COR-L47 (cell line): ENCODE data around the gene NFATC2.

Experiments used
- DNase-seq: peaks from one replicate; lab custom pipeline; 2025; lab: John Stamatoyannopoulos, UW

Gene NFATC2

DNA sequence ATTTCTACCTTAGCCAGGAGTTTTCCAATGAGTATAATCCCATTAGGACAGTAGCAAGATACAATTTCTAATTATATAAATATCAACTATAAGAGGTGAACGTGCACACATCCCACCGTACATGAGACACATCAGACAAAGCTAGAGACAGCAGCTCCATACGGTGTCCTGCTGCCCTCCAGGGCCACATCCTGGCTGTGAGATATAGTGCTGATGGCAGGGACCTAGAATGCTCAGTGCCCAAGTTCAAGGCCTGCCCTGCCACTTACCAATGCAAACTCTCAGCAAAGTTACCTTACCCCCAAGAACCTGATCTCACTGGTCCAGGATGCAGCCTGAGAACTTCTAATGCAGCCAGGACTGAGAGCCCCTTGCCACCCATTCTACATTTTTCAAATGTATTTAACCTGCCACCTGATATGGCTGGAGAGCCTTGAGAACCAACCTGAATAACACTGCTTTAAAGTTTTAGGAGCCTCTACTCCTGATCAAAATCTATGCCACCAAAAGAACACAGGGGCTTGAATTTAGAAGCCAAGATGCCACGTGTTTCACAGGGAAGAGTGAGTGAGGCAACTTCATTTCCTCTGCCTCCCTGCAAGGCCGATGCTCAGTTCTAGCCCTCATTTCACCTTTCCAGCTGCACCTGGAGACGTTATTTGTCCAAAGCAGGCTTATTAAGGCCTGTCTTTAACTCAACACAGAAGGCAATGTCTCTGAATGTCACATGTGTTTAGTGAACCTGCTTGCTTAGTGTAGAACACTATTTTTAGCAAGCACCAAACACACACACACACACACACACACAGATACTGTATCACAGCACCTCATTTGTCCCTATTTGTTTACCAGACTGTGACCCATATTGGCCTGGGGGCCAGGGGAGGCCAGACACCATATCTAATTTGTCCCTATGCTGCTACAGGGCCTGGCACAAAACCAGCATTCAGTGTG lies 6.1 kb downstream of the NFATC2 start:
- DNase-seq, result peak; percentile 62

DNA sequence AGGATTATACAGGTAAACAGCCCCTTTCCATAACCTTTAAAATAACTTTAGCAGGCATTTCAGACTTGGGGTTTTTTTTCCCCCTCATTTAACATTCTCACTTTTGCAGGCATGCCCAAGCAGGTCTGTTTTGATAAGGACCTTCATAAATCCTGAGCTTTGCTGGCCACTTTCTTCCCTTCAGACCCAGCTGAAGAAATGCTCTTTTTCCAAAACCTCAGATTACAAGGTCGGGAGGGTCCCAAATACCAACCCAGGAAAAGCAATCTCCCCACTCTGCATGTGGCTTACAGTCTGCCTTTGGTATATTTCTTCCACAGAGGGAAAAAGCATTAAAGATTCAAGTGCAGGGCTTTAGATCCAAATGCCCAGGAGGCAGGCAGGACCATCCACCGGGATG lies 6.8 kb downstream of the NFATC2 start:
- DNase-seq, result no peak

DNA sequence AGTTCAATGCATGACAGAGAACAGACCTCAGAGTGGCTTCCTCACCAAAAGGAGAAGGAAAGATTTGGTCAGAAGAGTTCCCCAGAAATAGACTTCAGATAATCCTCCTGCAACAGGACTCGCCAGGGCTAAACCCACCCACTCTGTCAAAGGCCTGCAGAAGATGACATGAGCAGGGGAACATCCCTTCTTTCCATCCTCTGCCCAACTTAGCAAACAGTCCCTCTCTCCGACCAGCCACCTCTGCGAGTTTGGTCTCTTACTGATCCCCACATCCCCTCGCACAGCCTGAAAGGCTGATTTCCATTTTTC lies 7.5 kb downstream of the NFATC2 start:
- DNase-seq, result no peak

DNA sequence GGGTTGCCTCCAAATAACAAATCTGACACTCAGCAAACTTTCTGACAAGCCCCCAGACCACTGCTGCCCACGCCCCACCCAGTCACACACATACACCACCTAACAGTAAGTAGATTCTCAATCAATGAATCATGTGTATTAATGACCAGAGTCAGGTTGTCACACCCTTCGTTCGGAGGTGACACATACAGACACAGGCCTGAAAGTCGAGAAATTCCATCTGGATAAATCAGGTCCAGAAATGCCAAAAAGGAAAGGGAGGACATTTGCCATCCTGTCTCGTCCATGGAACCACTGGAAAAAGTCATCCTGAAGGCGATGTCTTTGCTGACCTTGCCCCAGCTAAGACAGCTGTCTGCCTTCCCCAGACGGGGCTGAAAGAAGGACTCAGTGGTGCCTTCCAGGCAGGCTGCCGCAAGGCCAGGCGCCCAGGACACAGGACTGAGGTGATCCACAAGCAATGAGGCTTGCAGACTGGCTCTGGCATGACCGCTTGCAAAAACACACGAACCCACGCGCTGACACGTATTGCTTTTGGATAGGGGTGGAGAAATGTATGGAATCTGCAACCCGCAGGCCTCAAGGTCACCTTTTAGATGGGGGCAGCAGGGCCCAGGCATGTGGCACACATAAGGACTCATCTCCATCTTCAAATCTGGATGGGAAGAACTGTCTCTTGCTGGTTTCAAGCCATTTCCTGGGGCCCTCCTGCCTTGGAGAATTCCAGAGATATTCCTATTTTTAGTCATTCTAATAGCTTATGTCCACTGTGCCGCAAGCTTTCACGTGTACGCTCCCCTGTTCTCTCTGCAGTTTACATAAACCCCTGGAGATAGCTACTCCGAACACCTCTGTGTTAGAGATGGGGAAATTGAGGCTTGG lies 9.0 kb downstream of the NFATC2 start:
- no peak for DNase-seq

DNA sequence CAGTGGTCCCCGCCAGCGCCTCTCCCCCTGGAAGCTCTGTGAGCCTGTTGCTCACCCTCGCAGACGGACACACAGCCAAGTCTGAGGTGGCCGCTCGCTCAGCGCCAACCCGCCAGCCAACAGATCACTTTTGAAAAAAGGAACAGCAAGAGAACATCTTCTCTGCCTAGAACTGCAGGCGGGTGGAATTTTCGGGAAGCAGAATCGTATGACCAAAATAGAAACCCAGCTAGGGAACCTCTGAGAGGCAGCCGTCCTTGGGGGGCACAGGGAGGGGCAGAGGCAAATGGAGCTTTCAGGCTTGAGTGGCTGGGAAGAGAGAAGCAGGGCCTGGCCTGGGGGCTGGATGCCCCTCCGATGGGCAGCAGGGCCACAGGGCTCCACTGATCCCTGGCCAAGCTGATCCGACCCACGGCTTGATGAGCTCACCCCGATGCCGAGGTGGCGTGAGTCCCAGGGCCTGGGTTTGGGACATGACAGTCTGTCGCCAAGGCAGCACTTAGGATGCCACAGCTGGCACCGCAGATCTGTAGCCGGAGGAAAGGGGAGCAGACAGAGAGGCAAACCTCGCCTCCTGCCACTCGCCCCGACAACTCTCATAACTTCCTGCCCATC lies 9.8 kb downstream of the NFATC2 start:
- no peak for DNase-seq

DNA sequence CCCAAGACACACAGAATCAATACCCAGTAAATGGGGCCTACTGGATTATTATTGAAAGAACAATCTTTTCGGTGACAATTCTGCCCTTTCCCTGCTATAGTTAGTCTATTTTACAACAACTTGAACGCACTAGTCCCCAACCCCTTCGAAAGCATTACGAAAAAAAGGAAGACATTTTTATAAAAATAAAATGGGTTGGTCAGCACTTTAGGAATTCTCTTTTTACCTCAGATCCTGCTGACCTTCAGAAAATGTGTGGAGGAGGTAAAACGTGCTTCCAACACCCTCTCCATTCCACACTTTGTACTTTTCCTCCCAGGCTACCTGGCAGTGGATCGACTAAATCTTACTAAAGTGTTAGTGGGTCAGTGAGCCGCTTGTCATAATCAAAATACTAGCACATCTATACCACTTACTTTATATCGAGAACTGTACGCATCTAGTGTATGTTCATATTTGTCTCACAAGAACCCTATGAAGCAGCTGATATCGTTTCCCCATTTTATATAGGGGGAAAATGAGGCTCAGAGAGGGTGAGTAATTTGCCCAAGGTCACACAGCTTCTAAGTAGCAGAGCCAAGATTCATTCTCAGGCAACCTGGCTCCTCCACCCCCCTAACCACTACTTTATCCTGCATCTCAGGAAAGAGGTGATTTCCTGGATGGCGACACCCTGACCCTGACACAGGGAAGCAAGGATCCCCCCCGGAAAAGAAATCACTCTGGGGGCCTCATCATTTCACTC lies 10.6 kb downstream of the NFATC2 start:
- no peak for DNase-seq

DNA sequence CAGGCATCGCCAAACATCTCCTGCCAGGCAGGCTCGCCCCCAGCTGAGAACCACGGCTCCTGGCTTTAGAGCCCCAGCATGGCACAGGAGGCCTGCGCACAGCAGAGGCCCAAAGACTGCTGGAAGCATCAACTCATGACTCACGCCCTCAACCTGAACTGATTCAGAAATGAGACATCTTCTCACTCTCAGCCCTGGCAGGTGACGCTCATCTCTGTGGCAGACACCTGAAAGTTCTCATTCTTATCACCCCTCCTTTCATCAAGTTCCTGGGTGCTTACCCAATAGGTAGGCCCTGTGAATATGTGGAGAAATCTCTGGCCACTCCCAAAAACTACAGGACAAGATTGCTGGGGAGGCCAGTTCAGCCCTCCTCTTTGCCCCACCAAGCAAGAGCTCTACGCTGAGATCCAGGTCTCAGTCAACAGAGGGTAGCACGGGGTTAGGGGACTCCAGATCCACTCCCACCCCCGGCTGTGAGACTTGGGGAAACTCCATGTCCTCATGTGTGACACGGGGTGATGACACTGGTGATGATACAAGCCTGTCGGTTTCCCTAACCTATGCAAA lies 11.3 kb downstream of the NFATC2 start:
- peak; percentile 50 for DNase-seq

DNA sequence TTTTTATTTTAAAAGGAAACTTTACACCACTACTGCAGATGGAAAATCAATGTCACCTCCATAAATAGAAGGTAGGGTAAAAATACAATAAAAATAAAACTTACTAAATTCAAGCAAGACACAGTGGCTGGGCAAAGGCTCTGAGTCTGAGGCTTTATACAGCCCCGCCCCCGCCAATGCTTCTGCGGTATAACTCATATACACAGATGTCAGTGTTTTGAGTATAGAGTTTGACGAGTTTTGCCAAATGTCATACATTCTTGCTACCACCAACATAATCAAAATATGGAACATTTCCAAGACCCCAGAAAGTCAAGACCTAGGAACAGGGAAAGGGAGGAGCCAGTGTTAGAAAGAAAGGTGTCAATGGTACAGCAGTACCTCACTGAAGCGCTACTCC lies 12.8 kb downstream of the NFATC2 start:
- no peak for DNase-seq

DNA sequence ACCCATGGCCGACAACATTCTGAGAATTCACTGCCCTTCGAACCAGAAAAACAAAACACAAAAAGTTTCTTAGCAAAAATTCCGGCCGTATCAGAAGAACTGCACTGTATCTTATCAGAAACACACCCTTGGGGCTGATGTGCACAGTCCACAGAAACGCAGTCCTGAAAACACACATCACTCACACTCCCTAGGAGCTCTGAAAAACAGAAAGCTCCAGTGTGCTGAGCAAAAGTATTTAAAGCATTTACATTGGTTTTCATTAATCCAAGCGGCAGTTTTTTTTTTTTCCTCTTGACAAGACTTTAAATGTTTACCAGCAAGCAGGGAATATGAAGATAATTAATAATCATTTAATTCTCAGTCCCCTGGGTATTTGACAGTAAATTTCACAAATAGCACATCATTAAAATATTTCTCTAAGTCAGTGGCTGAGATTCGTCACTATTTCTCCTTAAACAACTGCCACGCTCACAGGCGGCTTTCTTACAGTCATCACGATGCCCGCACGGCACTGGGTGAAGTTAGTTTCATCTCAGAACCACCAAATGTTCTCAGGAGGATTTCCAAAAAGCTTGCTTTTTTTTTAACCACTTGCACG lies 13.3 kb downstream of the NFATC2 start:
- DNase-seq, result no peak

DNA sequence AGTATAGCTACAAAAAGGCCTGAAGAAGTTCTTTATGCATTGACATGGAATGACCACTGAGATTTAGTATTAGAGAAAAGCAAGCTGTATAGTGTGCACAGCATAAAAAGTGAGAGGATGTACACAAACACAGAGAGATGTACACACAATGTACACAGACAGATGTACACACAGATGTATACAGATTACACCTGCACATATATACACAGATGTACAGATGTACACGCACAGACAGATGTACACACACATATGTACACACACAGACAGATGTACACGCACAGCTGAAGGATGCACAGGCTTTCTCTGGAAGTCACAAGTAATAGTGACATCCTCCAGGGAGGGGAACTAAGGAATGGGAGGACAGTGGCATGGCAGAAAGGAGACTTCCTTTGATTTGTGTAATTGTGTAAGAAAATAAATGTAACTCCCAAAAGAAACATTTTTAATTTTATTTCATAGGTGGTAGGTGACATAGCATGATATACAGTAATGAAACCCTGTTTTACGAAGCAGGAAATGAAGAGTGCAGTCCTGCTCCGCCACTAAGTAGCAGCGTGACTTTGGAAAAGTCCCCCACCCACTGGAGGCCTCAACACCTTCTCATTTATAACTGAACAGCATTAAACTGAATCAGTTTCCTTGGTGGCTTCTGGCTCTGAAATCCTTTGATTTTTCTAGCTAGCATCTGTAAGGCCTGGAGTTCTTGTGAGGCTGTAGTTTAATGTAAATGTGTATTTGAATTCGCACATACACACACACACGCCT lies 14.1 kb downstream of the NFATC2 start:
- no peak for DNase-seq

DNA sequence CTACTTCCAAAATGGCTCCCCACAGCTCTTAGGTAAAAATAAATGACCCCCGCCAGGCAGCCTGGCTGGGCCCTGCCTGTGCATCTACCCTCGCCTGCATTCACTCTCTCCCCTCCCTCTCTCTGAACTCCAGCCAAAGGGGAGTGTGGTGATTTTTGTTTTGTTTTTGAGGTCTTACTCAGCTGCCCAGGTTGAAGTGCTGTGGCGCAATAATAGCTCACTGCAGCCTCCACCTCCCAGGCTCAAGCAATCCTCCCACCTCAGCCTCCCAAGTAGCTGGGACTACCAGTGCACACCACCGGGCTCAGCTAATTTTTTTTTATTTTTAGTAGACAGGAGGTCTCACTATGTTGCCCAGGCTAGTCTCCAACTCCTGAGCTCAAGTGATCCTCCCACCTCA lies 15.8 kb downstream of the NFATC2 start:
- no peak for DNase-seq

DNA sequence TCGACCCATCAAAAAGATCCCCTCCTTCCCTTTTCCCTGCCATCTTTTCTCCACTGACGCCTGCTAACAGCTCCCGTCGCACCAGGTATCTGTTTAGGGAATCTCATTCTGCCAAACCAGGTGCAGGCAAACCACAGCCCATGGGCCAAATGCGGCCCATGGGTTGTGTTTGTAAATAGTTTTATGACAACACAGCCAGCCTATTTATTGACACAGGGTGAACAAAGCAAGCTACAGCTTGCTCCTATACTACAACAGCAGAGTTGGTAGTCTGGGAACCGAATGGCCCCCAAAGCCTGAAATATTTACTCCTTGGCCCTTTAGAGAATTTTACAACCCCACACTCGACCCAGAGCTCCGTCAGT lies 16.4 kb downstream of the NFATC2 start:
- DNase-seq, result peak; percentile 14

DNA sequence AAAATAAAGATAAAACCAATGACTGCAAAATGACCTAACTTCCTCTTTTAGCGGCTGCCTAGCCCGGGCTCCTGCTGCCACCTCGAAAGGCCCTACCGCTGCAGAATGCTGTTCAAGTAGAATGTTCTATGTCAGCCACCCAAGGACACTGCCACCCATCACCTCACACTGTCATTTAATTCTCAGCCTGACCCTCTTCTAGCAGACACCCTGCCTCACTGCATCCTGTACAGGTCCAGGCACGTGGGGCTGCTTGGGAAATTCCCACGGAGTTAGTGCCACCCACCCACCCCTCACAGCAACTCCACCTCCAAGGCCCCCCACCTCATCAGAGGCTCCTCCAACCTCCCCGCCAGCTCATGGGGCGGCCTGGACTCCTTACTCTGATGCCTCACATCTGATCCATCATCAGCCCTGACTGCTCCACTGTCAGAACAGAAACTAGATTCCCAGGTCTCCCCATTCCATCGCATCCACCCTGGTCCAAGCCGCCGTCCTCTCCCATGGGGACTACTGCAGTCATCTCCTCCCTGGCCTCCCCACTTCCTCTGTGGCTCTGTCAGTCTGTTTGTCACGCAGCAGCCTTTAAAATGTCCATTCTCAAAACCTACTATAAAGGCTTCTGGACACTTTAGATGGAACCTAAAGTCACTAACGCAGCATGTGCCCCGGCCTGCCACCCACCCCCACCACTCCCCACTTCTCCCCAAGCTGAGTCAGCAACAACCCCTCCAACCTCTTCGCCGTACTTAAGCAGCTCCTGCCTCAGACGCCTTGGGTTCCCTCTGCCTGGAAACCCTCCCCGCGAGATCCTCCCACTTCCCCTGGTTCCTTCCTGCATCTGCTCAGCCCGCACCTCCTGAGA lies 17.0 kb downstream of the NFATC2 start:
- no peak for DNase-seq

DNA sequence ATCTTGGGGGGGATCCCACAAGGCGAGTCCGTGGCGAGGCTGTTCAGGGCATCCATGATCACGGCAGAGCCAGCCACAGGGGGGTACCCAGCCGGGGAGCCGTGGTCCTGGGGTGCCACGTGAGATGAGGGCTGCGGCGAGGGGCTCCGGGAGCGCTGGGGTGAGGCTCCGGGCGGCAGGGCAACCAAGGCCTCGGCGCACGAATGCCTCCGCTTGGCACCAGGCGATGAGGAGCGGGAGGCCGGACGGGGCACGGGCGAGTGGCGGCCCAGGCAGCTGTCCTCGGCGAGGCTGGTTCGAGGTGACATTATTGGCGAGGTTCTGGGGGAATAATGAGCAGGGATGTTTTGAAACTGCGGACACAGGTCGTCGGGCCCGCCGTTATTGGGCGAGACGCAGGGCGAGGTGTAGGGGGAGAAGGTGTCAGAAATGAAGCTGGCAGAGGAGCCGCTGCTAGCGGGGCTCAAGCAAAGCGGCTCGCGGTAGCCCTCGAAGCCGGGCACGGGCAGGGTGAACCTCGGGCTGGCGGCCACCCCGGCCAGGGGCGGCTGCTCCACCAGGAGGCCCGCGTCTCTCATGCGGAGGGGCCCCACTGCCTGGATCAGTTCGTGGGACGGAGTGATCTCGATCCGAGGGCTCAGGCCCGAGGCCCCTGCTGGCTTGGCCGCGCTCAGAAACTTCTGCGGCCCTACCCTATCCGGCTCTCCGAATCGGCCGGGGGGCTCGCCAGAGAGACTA lies 19.1 kb downstream of the NFATC2 start:
- DNase-seq, result no peak

DNA sequence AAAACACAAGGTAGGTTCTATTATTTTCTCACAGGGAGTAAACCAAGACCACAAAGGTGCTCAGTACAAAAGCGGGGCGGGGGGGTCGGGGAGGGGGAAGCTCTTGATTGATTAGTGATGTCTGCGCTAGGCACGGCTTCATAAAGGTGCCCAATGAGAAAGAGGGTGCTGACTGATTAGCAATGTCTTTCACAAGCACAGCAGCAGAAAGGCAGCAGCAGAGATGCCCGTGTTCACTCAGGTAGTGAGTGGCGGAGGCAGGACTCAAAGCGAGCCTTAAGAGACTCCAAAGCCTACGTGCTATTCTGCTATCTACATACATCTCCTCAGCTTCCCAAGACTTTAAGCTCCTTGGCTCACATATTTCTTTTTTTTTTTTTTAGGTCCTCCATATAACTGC lies 20.3 kb downstream of the NFATC2 start:
- DNase-seq, result no peak

DNA sequence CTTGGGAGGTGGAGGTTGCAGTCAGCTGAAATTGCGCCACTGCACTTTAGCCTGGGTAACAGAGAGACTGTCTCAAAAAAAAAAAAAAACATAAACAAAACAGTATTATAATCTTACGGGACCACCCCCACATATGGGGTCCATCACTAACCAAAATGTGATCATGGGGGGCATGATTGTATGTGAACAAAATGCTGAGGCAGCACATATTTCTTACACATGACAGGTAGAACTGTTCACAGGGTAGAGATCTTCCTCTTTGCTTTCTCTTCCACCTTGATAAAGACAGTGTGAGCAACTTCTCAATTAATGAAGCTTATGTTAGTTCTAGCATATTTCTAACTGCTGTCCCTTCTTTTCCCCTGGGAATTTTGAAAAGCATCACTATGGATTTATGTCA lies 24.7 kb downstream of the NFATC2 start:
- no peak for DNase-seq

DNA sequence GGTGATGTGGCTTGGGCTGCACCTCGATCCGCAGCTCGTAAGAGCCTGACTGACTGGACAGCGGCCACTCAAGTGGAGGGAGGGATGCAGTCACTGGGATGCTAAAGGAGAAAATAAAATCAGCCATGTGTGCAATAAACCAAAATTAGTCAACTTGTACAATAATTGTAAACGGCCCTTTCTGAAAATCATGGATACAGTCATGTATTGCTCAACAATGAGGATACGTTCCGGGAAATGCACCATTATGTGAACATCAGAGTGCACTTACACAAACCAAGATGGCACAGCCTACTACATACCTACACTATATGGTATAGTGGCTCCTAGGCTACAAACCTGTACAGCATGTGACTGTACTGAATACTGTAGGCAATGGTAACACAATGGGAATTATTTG lies 25.7 kb downstream of the NFATC2 start:
- no peak for DNase-seq

DNA sequence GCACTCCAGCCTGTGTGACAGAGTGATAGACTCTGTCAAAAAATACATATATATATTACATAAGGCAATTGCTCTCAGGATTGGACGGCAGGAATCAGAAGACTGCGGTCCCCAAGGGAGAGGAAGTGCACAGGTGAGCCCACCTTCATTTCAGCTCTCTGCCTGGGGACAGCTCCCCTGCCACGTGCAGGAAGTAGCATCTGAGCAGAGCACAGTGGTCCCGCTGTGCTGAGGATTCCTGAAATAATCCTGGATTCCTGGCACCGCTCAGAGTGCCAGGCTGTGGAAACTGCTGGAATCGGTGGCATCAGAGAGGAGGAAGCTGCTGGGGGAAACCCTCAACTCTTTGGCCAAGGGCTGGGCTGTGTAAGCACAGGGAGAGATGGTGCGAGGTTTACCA lies 27.7 kb downstream of the NFATC2 start:
- DNase-seq, result no peak

DNA sequence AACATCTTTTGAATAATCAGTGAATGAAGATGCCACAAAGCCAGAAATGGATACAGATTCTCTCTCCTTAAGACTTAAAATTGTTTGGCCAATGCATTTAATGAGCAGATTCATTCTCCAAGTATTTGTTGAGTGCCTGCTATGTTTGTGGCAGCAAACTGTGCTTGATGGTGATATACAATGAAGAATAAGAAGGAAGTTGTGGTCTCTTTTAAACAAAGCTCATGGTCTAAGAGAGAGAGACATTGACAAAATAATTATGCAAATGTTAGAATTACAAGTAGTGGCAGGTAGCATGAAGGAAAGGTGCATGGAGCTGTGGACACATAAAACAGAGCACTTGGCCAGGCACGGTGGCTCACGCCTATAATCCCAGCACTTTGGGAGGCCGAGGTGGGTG lies 28.3 kb downstream of the NFATC2 start:
- no peak for DNase-seq
